ENCODE results near the gene STH.
"Not testable (repeated sequence)": the region's sequence is repeated elsewhere in the genome, so short reads cannot be mapped to it uniquely, and the experiment has no call there.

The STH gene

DNA sequence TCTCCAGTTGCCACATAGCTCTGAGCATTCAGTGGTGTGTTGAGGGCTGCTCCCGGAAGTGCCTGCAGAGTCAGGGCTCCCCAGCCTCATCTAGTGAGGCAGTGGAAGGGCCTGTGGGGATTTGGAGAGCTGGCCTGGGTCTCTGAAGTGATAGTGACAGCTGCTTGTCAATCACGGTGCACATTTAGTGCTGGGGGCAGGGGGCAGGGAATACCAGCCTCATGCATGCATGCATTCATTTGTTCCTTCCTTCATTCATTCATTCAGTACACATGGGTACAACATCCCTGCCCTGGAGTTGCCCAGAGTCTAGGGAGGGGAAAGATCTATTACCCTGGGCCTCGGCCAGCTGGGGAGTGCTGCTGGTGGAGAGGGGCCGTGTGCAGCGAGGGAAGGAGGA lies 11.3 kb upstream of the STH start:
- no peak for DNase-seq

DNA sequence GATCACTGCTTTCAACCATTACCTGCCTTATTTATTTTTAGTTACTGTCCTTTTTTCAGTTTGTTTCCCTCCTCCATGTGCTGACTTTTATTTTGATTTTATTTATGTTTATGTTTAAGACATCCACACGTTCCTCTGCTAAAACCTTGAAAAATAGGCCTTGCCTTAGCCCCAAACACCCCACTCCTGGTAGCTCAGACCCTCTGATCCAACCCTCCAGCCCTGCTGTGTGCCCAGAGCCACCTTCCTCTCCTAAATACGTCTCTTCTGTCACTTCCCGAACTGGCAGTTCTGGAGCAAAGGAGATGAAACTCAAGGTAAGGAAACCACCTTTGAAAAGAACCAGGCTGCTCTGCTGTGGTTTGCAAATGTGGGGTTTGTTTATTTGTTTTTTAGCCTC lies 9.3 kb upstream of the STH start:
- DNase-seq, result no peak

DNA sequence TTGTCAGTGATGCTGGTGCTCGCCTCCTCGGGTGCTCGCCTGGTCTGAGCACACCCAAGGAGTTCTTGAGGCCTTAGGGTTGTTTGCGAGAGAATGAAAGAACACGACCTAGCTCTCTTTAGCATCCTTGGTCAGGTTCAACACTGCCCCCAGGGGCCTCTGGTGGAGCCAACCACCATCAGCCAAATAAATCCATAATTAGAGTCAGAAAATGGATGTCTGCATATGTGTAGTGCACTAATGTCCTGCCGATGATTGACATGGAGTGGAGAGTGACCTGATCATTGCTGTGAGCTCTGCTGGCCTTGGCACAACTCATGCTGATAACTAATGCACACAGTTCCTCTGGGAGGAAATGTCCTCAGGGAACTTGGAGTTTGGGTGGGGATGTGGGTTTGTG lies 8.2 kb upstream of the STH start:
- DNase-seq, result no peak

DNA sequence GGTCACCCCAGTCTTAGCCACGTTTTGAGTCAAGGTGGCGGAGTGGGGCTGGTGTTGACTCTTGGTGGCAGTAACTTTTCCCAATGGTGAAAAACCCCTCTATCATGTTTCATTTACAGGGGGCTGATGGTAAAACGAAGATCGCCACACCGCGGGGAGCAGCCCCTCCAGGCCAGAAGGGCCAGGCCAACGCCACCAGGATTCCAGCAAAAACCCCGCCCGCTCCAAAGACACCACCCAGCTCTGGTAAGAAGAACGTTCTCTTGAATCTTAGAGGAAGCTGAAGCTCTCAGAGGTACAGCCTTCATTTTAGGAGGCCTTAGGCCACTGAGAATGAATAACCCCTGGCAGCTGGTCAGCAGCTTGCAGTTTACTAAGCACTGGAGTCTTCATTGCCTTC lies 7.7 kb upstream of the STH start:
- no peak for DNase-seq

DNA sequence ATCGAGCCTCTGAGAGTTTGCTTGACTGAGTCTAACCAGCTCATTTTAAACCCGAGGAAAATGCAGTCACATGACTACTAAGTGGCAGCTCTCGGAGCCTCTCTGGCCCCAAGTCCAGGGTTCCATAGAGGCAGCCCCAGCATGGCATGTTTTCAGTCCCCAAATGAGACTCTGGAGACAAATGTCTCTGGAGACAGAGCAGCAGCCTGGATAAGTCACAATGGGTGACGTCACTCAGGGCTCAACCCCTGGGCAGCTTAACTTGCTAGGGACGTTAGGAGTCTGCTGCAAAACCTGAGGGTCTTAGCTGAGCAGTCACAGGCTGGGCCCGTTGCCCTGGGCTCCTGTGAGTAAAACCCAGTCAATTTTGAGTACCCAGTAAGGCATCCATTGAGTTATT lies 6.9 kb upstream of the STH start:
- no peak for DNase-seq

DNA sequence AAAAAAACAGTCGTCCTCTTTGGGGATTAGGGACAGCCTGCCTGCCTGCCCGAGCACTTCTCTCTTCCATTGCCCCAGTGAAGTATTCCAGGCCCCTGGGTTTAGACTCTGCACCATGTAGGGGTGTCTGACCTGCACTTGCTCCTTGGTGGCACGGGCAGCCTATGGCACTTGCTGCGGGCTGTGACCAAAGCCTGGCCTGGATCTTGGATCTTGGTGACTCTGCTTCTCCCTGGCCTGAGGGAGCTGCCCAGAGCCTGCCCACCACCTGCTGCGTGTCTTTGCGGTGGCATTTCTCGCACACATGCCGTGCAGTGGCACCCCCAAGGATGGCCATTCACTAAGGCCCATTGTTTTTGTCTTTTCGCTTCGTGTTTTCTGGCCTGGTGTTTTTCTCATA lies 6.1 kb upstream of the STH start:
- no peak for DNase-seq

DNA sequence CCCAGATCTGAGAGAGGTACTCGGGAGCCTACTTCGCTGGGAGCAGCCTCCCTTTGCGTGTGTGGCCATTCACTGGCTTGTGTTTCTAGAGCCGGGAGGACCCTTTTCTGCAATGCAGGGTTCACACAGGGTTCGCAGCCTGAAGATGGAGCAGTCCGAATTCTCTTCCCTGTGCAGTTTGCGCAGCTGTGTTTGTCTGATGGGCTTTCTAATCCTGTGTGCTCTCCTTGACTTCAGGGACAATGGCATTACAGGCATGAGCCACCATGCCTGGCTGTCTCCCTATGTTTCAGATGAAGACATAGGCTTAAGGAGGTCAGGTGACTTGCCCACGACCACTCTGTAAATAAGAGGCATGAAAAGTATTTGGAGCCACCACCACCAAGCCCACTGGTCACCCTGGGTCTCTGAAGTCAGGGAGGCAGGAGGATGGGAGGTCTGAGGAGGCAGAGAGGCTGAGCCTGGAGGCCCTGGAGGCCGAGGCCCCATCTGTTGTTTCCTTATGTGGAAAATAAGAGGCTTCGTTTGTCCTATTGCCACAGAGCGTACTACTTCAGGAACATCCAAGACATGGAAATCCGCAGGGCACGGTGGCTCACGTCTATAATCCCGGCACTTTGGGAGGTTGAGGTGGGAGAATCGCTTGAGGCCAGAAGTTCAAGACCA lies 5.0 kb upstream of the STH start:
- DNase-seq, result no peak

DNA sequence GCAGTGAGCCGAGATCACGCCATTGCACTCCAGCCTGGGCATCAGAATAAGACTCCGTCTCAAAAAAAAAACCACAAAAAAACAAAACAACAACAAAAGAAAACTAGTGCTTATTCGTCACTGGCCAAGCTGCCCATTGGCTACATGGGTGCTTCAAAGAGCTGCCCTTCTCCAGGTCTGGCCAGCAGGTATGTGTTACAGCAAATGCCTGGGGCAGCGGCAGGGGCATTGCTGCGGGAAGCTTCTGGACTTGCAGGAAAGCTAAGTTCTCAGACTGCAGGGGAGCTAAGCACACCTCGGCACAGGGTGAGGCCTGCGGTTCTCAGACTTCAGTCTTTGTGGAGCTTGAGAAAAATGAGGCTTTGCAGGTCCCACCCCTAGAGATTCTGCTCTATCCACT lies 4.1 kb upstream of the STH start:
- DNase-seq, result no peak

DNA sequence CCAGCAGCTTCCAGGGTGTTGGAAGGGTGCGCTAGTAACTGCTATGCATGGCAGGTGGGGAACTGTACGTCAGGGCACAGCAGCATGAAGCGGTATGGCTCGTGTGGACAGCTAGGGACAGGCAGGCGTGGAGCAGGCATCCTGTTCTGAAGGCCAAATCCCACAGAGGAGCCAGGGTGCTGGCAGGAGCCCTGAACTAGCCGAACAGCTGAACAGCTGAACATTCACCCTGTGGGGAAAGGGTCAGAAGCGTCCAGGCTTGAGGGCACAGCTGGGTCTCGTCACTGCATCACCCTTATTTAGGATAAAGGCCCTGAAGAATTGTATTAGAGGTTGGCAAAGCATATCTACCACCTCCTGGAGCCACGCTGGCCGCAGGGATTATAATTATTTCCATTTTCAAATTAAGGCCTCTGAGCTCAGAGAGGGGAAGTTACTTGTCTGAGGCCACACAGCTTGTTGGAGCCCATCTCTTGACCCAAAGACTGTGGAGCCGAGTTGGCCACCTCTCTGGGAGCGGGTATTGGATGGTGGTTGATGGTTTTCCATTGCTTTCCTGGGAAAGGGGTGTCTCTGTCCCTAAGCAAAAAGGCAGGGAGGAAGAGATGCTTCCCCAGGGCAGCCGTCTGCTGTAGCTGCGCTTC lies 3.3 kb upstream of the STH start:
- no peak for DNase-seq

DNA sequence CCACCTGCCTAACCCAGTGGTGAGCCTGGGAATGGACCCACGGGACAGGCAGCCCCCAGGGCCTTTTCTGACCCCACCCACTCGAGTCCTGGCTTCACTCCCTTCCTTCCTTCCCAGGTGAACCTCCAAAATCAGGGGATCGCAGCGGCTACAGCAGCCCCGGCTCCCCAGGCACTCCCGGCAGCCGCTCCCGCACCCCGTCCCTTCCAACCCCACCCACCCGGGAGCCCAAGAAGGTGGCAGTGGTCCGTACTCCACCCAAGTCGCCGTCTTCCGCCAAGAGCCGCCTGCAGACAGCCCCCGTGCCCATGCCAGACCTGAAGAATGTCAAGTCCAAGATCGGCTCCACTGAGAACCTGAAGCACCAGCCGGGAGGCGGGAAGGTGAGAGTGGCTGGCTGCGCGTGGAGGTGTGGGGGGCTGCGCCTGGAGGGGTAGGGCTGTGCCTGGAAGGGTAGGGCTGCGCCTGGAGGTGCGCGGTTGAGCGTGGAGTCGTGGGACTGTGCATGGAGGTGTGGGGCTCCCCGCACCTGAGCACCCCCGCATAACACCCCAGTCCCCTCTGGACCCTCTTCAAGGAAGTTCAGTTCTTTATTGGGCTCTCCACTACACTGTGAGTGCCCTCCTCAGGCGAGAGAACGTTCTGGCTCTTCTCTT lies 2.6 kb upstream of the STH start:
- DNase-seq, result no peak

DNA sequence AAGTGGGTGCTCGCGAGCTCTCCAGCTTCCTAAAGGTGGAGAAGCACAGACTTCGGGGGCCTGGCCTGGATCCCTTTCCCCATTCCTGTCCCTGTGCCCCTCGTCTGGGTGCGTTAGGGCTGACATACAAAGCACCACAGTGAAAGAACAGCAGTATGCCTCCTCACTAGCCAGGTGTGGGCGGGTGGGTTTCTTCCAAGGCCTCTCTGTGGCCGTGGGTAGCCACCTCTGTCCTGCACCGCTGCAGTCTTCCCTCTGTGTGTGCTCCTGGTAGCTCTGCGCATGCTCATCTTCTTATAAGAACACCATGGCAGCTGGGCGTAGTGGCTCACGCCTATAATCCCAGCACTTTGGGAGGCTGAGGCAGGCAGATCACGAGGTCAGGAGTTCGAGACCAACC lies 1.9 kb upstream of the STH start:
- DNase-seq, result no peak

DNA sequence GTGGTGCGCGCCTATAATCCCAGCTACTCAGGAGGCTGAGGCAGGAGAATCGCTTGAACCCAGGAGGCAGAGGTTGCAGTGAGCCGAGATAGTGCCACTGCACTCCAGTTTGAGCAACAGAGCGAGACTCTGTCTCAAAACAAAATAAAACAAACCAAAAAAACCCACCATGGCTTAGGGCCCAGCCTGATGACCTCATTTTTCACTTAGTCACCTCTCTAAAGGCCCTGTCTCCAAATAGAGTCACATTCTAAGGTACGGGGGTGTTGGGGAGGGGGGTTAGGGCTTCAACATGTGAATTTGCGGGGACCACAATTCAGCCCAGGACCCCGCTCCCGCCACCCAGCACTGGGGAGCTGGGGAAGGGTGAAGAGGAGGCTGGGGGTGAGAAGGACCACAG lies 1.4 kb upstream of the STH start:
- DNase-seq, result no peak

DNA sequence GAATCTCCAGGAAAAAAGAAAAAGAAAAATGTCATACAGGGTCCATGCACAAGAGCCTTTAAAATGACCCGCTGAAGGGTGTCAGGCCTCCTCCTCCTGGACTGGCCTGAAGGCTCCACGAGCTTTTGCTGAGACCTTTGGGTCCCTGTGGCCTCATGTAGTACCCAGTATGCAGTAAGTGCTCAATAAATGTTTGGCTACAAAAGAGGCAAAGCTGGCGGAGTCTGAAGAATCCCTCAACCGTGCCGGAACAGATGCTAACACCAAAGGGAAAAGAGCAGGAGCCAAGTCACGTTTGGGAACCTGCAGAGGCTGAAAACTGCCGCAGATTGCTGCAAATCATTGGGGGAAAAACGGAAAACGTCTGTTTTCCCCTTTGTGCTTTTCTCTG lies 845 bp downstream of the STH start:
- no peak for DNase-seq

DNA sequence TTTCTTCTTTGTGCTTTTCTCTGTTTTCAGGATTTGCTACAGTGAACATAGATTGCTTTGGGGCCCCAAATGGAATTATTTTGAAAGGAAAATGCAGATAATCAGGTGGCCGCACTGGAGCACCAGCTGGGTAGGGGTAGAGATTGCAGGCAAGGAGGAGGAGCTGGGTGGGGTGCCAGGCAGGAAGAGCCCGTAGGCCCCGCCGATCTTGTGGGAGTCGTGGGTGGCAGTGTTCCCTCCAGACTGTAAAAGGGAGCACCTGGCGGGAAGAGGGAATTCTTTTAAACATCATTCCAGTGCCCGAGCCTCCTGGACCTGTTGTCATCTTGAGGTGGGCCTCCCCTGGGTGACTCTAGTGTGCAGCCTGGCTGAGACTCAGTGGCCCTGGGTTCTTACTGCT lies 1.2 kb downstream of the STH start:
- no peak for DNase-seq

DNA sequence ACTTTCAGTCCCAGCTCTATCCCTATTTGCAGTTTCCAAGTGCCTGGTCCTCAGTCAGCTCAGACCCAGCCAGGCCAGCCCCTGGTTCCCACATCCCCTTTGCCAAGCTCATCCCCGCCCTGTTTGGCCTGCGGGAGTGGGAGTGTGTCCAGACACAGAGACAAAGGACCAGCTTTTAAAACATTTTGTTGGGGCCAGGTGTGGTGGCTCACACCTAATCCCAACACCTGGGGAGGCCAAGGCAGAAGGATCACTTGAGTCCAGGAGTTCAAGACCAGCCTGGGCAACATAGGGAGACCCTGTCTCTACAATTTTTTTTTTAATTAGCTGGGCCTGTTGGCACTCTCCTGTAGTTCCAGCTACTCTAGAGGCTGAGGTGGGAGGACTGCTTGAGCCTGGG lies 1.7 kb downstream of the STH start:
- DNase-seq, result no peak

DNA sequence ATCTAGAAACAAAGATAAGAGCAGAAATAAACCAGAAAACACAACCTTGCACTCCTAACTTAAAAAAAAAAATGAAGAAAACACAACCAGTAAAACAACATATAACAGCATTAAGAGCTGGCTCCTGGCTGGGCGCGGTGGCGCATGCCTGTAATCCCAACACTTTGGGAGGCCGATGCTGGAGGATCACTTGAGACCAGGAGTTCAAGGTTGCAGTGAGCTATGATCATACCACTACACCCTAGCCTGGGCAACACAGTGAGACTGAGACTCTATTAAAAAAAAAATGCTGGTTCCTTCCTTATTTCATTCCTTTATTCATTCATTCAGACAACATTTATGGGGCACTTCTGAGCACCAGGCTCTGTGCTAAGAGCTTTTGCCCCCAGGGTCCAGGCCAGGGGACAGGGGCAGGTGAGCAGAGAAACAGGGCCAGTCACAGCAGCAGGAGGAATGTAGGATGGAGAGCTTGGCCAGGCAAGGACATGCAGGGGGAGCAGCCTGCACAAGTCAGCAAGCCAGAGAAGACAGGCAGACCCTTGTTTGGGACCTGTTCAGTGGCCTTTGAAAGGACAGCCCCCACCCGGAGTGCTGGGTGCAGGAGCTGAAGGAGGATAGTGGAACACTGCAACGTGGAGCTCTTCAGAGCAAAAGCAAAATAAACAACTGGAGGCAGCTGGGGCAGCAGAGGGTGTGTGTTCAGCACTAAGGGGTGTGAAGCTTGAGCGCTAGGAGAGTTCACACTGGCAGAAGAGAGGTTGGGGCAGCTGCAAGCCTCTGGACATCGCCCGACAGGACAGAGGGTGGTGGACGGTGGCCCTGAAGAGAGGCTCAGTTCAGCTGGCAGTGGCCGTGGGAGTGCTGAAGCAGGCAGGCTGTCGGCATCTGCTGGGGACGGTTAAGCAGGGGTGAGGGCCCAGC lies 2.6 kb downstream of the STH start:
- no peak for DNase-seq

DNA sequence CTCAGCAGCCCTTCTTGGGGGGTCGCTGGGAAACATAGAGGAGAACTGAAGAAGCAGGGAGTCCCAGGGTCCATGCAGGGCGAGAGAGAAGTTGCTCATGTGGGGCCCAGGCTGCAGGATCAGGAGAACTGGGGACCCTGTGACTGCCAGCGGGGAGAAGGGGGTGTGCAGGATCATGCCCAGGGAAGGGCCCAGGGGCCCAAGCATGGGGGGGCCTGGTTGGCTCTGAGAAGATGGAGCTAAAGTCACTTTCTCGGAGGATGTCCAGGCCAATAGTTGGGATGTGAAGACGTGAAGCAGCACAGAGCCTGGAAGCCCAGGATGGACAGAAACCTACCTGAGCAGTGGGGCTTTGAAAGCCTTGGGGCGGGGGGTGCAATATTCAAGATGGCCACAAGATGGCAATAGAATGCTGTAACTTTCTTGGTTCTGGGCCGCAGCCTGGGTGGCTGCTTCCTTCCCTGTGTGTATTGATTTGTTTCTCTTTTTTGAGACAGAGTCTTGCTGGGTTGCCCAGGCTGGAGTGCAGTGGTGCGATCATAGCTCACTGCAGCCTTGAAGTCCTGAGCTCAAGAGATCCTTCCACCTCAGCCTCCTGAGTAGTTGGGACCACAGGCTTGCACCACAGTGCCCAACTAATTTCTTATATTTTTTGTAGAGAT lies 3.4 kb downstream of the STH start:
- DNase-seq, result peak; percentile 82

DNA sequence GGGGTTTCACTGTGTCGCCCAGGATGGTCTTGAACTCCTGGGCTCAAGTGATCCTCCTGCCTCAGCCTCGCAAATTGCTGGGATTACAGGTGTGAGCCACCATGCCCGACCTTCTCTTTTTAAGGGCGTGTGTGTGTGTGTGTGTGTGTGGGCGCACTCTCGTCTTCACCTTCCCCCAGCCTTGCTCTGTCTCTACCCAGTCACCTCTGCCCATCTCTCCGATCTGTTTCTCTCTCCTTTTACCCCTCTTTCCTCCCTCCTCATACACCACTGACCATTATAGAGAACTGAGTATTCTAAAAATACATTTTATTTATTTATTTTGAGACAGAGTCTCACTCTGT lies 3.9 kb downstream of the STH start:
- DNase-seq, result no peak

DNA sequence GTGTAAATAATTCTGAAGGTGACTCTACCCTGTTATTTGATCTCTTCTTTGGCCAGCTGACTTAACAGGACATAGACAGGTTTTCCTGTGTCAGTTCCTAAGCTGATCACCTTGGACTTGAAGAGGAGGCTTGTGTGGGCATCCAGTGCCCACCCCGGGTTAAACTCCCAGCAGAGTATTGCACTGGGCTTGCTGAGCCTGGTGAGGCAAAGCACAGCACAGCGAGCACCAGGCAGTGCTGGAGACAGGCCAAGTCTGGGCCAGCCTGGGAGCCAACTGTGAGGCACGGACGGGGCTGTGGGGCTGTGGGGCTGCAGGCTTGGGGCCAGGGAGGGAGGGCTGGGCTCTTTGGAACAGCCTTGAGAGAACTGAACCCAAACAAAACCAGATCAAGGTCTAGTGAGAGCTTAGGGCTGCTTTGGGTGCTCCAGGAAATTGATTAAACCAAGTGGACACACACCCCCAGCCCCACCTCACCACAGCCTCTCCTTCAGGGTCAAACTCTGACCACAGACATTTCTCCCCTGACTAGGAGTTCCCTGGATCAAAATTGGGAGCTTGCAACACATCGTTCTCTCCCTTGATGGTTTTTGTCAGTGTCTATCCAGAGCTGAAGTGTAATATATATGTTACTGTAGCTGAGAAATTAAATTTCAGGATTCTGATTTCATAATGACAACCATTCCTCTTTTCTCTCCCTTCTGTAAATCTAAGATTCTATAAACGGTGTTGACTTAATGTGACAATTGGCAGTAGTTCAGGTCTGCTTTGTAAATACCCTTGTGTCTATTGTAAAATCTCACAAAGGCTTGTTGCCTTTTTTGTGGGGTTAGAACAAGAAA lies 5.1 kb downstream of the STH start:
- no peak for DNase-seq

DNA sequence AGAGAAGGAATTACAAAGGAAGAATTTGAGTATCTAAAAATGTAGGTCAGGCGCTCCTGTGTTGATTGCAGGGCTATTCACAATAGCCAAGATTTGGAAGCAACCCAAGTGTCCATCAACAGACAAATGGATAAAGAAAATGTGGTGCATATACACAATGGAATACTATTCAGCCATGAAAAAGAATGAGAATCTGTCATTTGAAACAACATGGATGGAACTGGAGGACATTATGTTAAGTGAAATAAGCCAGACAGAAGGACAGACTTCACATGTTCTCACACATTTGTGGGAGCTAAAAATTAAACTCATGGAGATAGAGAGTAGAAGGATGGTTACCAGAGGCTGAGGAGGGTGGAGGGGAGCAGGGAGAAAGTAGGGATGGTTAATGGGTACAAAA lies 7.0 kb downstream of the STH start:
- DNase-seq, result not testable (repeated sequence)

DNA sequence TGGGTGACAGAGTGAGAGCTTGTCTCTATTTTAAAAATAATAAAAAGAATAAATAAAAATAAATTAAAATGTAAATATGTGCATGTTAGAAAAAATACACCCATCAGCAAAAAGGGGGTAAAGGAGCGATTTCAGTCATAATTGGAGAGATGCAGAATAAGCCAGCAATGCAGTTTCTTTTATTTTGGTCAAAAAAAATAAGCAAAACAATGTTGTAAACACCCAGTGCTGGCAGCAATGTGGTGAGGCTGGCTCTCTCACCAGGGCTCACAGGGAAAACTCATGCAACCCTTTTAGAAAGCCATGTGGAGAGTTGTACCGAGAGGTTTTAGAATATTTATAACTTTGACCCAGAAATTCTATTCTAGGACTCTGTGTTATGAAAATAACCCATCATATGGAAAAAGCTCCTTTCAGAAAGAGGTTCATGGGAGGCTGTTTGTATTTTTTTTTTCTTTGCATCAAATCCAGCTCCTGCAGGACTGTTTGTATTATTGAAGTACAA lies 8.5 kb downstream of the STH start:
- no peak for DNase-seq

DNA sequence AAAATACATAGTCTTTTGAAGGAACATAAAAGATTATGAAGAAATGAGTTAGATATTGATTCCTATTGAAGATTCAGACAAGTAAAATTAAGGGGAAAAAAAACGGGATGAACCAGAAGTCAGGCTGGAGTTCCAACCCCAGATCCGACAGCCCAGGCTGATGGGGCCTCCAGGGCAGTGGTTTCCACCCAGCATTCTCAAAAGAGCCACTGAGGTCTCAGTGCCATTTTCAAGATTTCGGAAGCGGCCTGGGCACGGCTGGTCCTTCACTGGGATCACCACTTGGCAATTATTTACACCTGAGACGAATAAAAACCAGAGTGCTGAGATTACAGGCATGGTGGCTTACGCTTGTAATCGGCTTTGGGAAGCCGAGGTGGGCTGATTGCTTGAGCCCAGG lies 9.5 kb downstream of the STH start:
- DNase-seq, result no peak

Measured in CD4-positive, alpha-beta T cell treated with Interleukin-12 subunit alpha and Interleukin-12 subunit beta, for 1 hour (primary cell).